Chondrocyte (in vitro differentiated cells): ENCODE measurements around the gene KIF23. TPM values are rescaled to one million over a fixed set of nuclear protein-coding genes. Genes with fewer than 3 reads are reported as not detected.
"Not testable (repeated sequence)": the region's sequence is repeated elsewhere in the genome, so short reads cannot be mapped to it uniquely, and the experiment has no call there.

Experiments
- DNase-seq: peaks from one replicate; pipeline ENCODE4 v3.0.0; 2021; ENCODE audit warnings: mixed read lengths, low spot score
- H3K27ac Mint-ChIP-seq: one replicate; pipeline ENCODE4 v1.8.0; 2021; ENCODE audit warnings: mild to moderate bottlenecking, moderate library complexity, mixed read lengths; ENCODE audit not compliant: unreplicated experiment
- H3K27me3 Mint-ChIP-seq: 2 replicates; pipeline ENCODE4 v1.8.0; 2021; ENCODE audit warnings: low read depth, mixed read lengths
- H3K36me3 Mint-ChIP-seq: 2 replicates; pipeline ENCODE4 v1.8.0; 2021; ENCODE audit warnings: low read depth, mixed read lengths
- H3K4me1 Mint-ChIP-seq: 2 replicates; pipeline ENCODE4 v1.8.0; 2021; ENCODE audit warnings: low read depth, mild to moderate bottlenecking, mixed read lengths
- H3K4me3 Mint-ChIP-seq: one replicate; pipeline ENCODE4 v1.8.0; 2021; ENCODE audit warnings: mild to moderate bottlenecking, moderate library complexity, mixed read lengths; ENCODE audit not compliant: unreplicated experiment
- H3K9me3 Mint-ChIP-seq: 2 replicates; pipeline ENCODE4 v1.8.0; 2021; ENCODE audit warnings: low read depth, mixed read lengths
- CTCF ChIP-seq: fragments of 200-600 bp; sonication (generic); IDR thresholded peaks from 2 replicates; pipeline ENCODE4 v1.5.0; 2021; ENCODE audit warnings: antibody characterized with exemption, mild to moderate bottlenecking, moderate library complexity
- total RNA-seq: library from RNA; stranded (reverse); gene quantifications from 3 replicates; pipeline ENCODE4 v1.2.1, GENCODE V29; 2021

Gene KIF23
- total RNA-seq, 1 donor from 2014 or later, result 13.5 TPM

GRCh38 chr15:69377216-69377970 is 36.8 kb upstream of the KIF23 start:
- H3K27ac Mint-ChIP-seq, result no peak overlapping the region

GRCh38 chr15:69380100-69380725 is 33.9 kb upstream of the KIF23 start:
- H3K36me3 Mint-ChIP-seq, result peaks cover 3% of the 10 kb centered on the region
- no peaks in the 10 kb centered on the region for H3K4me1 Mint-ChIP-seq
- H3K27me3 Mint-ChIP-seq, result no peaks in the 10 kb centered on the region
- TF ChIP-seq CTCF, result peak; percentile 33
- H3K4me3 Mint-ChIP-seq, result no peak overlapping the region
- no peaks in the 10 kb centered on the region for H3K9me3 Mint-ChIP-seq
- DNase-seq, result no peak
- no peak overlapping the region for H3K27ac Mint-ChIP-seq

More at GRCh38 chr15:69377216-69377970, 36.8 kb upstream of the KIF23 start:
- peaks cover 7% of the 10 kb centered on the region for H3K9me3 Mint-ChIP-seq
- H3K4me1 Mint-ChIP-seq, result no peaks in the 10 kb centered on the region
- H3K4me3 Mint-ChIP-seq, result no peak overlapping the region
- no peak for TF ChIP-seq CTCF
- H3K36me3 Mint-ChIP-seq, result peaks cover 3% of the 10 kb centered on the region
- no peak for DNase-seq
- no peaks in the 10 kb centered on the region for H3K27me3 Mint-ChIP-seq

GRCh38 chr15:69380726-69381105 is 33.4 kb upstream of the KIF23 start:
- peaks cover 3% of the 10 kb centered on the region for H3K36me3 Mint-ChIP-seq
- H3K27ac Mint-ChIP-seq, result no peak overlapping the region
- no peaks in the 10 kb centered on the region for H3K4me1 Mint-ChIP-seq
- DNase-seq, result no peak
- no peak overlapping the region for H3K4me3 Mint-ChIP-seq
- no peaks in the 10 kb centered on the region for H3K27me3 Mint-ChIP-seq
- TF ChIP-seq CTCF, result no peak
- no peaks in the 10 kb centered on the region for H3K9me3 Mint-ChIP-seq

GRCh38 chr15:69382176-69382575 is 32.0 kb upstream of the KIF23 start:
- not testable (repeated sequence) for H3K9me3 Mint-ChIP-seq, H3K36me3 Mint-ChIP-seq, H3K4me1 Mint-ChIP-seq, DNase-seq, H3K27me3 Mint-ChIP-seq, H3K27ac Mint-ChIP-seq, H3K4me3 Mint-ChIP-seq

- not testable (repeated sequence) for H3K9me3 Mint-ChIP-seq, H3K4me3 Mint-ChIP-seq, H3K27me3 Mint-ChIP-seq, H3K27ac Mint-ChIP-seq, DNase-seq, H3K36me3 Mint-ChIP-seq
- H3K4me1 Mint-ChIP-seq, result peaks cover 12% of the 10 kb centered on the region
These were observed 30.1 kb upstream of the KIF23 start for GRCh38 chr15:69384066-69384465.

GRCh38 chr15:69384626-69385598 is 29.2 kb upstream of the KIF23 start:
- H3K4me3 Mint-ChIP-seq, result no peak overlapping the region
- H3K9me3 Mint-ChIP-seq, result no peaks in the 10 kb centered on the region
- H3K27ac Mint-ChIP-seq, result no peak overlapping the region
- TF ChIP-seq CTCF, result no peak
- no peaks in the 10 kb centered on the region for H3K36me3 Mint-ChIP-seq
- H3K4me1 Mint-ChIP-seq, result peaks cover 12% of the 10 kb centered on the region
- DNase-seq, result no peak
- no peaks in the 10 kb centered on the region for H3K27me3 Mint-ChIP-seq
